CD1c-positive myeloid dendritic cell (primary cell): ENCODE results near the gene TFAP2C.

Experiments
- DNase-seq: peaks from one replicate; pipeline ENCODE4 v3.0.0-alpha.2; 2016; ENCODE audit errors: extremely low spot score

The TFAP2C gene

GRCh38 chr20:56628873-56629463 lies at the start of gene TFAP2C:
TFAP2C (plus strand) TSS chr20:56629306; CDS start chr20:56629545, 239 bp downstream.
- DNase-seq = peak; percentile 7

- no peak for DNase-seq
Measured at GRCh38 chr20:56580226-56580625, 48.9 kb upstream of the TFAP2C start.

- DNase-seq = no peak
Measured at GRCh38 chr20:56581701-56582100, 47.4 kb upstream of the TFAP2C start.

GRCh38 chr20:56582542-56582941 lies 46.6 kb upstream of the TFAP2C start:
- DNase-seq = peak; percentile 65

- DNase-seq = no peak
Measured at GRCh38 chr20:56584916-56585315, 44.2 kb upstream of the TFAP2C start.

- no peak for DNase-seq
Measured at GRCh38 chr20:56587307-56588041, 41.6 kb upstream of the TFAP2C start.

GRCh38 chr20:56588996-56589395 lies 40.1 kb upstream of the TFAP2C start:
- no peak for DNase-seq

- no peak for DNase-seq
Measured at GRCh38 chr20:56589633-56590032, 39.5 kb upstream of the TFAP2C start.

- no peak for DNase-seq
Measured at GRCh38 chr20:56590888-56591287, 38.2 kb upstream of the TFAP2C start.

GRCh38 chr20:56592211-56592610 lies 36.9 kb upstream of the TFAP2C start:
- no peak for DNase-seq

- DNase-seq = no peak
Measured at GRCh38 chr20:56592817-56593216, 36.3 kb upstream of the TFAP2C start.

GRCh38 chr20:56595746-56596475 lies 33.2 kb upstream of the TFAP2C start:
- DNase-seq = no peak

- no peak for DNase-seq
Measured at GRCh38 chr20:56601166-56601565, 27.9 kb upstream of the TFAP2C start.

- DNase-seq = no peak
Measured at GRCh38 chr20:56604673-56605072, 24.4 kb upstream of the TFAP2C start.

GRCh38 chr20:56605261-56605996 lies 23.7 kb upstream of the TFAP2C start:
- no peak for DNase-seq

GRCh38 chr20:56606174-56606945 lies 22.7 kb upstream of the TFAP2C start:
- DNase-seq = no peak

GRCh38 chr20:56607061-56607704 lies 21.9 kb upstream of the TFAP2C start:
- DNase-seq = no peak

- no peak for DNase-seq
Measured at GRCh38 chr20:56608376-56608775, 20.7 kb upstream of the TFAP2C start.

GRCh38 chr20:56609321-56609720 lies 19.8 kb upstream of the TFAP2C start:
- DNase-seq = no peak

GRCh38 chr20:56610098-56610497 lies 19.0 kb upstream of the TFAP2C start:
- DNase-seq = no peak

GRCh38 chr20:56614196-56614595 lies 14.9 kb upstream of the TFAP2C start:
- DNase-seq = no peak
